ENCODE measurements around the gene OR1D5. TPM values are rescaled to one million over a fixed set of nuclear protein-coding genes. Genes with fewer than 3 reads are reported as not detected.

OR1D5 gene
- total RNA-seq = not detected in 2 replicates

DNA sequence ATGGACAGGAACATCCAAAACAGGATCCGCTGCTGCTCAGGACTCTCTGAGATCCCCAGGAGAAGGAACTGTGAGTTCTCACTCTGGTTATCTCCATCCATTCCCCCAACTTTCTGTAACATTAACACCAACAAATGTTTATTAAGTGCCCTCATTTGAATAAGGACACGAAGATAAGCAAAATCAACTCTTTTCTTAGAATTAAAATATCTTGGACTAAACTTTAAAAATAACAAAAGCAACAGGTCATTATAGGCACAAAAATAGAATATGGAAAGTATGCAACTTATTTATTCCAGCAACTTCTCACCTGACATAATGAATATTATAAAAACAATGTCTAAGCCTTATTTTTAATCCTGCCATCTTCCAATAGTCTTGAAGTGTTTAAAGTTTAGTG is at the start of gene OR1D5:
Gene OR1D5 (minus strand): TSS at position 101 of the 400 bp plus-strand sequence. CDS start 0 bp downstream, at position 101.

GRCh38 chr17:3104322-3104721 is 40.9 kb upstream of the OR1D5 start, which contains the start of gene OR1D2:
OR1D2 (minus strand) TSS chr17:3104422; CDS start chr17:3092996, 11,426 bp downstream.

Other genes with a start within 250 kb of the OR1D5 start
- not detected in 2 replicates for gene OR1D2, start 40.8 kb upstream of the OR1D5 start, total RNA-seq
- not detected in 2 replicates for gene OR1G1, start 63.9 kb upstream of the OR1D5 start, total RNA-seq
- not detected in 2 replicates for gene OR1A2, start 133.9 kb upstream of the OR1D5 start, total RNA-seq
- not detected in 2 replicates for gene OR1A1, start 144.1 kb upstream of the OR1D5 start, total RNA-seq
- 0.16 TPM in 1 of 2 replicates, not detected in the other for gene OR3A1, start 234.8 kb upstream of the OR1D5 start, total RNA-seq